Osteocyte (in vitro differentiated cells): ENCODE results near the gene THSD4. TPM values are rescaled to one million over a fixed set of nuclear protein-coding genes. Genes with fewer than 3 reads are reported as not detected.
A peak's percentile ranks its signal among the peaks of the same experiment; 100 is the strongest.

Experiments used
- DNase-seq: peaks from one replicate; pipeline ENCODE4 v3.0.0; 2021; ENCODE audit warnings: mixed read lengths; ENCODE audit not compliant: unreplicated experiment; ENCODE audit errors: extremely low spot score
- H3K27ac Mint-ChIP-seq: one replicate; pipeline ENCODE4 v1.8.0; 2021; ENCODE audit warnings: mild to moderate bottlenecking, mixed read lengths; ENCODE audit not compliant: unreplicated experiment
- H3K27me3 Mint-ChIP-seq: one replicate; pipeline ENCODE4 v1.8.0; 2021; ENCODE audit warnings: mixed read lengths; ENCODE audit not compliant: unreplicated experiment
- H3K36me3 Mint-ChIP-seq: one replicate; pipeline ENCODE4 v1.8.0; 2021; ENCODE audit warnings: mixed read lengths; ENCODE audit not compliant: unreplicated experiment
- H3K4me1 Mint-ChIP-seq: one replicate; pipeline ENCODE4 v1.8.0; 2021; ENCODE audit warnings: mixed read lengths; ENCODE audit not compliant: unreplicated experiment
- H3K4me3 Mint-ChIP-seq: one replicate; pipeline ENCODE4 v1.8.0; 2021; ENCODE audit warnings: mild to moderate bottlenecking, moderate library complexity, mixed read lengths; ENCODE audit not compliant: unreplicated experiment
- H3K9me3 Mint-ChIP-seq: one replicate; pipeline ENCODE4 v1.8.0; 2021; ENCODE audit warnings: mixed read lengths; ENCODE audit not compliant: unreplicated experiment
- total RNA-seq: library from RNA; stranded (reverse); gene quantifications from 2 replicates; pipeline ENCODE4 v1.2.1, GENCODE V29; 2021
- TF ChIP-seq, protein P1 (sequence below): fragments of 200-600 bp; sonication (generic); IDR thresholded peaks from 2 replicates; pipeline ENCODE4 v1.5.0; 2021; ENCODE audit warnings: antibody characterized with exemption, mild to moderate bottlenecking, moderate library complexity

The THSD4 gene
- total RNA-seq, 1 donor from 2014 or later, result 5.7 TPM

DNA sequence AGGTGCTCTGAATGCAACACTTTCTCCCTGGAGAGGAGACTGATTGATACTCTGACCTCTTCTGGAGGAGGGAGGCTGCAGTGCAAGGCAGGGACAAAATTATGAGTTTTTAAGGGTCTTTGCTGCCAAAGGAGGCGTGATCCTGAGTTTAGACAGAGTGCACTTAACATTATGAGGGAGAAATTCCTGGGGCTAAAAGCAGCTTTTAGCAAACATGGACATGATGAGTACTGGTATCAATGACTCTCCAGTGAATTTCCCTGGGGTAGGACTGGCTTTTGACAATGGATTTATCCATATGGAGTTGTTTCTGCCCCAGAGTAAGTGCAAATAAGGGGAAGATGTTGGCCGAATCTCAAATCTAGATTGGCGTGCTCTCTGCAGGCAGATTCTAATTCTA is 133.1 kb downstream of the THSD4 start:
- H3K4me1 Mint-ChIP-seq, result peaks cover 29% of the 10 kb centered on the region
- TF ChIP-seq, protein P1, sequence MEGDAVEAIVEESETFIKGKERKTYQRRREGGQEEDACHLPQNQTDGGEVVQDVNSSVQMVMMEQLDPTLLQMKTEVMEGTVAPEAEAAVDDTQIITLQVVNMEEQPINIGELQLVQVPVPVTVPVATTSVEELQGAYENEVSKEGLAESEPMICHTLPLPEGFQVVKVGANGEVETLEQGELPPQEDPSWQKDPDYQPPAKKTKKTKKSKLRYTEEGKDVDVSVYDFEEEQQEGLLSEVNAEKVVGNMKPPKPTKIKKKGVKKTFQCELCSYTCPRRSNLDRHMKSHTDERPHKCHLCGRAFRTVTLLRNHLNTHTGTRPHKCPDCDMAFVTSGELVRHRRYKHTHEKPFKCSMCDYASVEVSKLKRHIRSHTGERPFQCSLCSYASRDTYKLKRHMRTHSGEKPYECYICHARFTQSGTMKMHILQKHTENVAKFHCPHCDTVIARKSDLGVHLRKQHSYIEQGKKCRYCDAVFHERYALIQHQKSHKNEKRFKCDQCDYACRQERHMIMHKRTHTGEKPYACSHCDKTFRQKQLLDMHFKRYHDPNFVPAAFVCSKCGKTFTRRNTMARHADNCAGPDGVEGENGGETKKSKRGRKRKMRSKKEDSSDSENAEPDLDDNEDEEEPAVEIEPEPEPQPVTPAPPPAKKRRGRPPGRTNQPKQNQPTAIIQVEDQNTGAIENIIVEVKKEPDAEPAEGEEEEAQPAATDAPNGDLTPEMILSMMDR, result no peak

DNA sequence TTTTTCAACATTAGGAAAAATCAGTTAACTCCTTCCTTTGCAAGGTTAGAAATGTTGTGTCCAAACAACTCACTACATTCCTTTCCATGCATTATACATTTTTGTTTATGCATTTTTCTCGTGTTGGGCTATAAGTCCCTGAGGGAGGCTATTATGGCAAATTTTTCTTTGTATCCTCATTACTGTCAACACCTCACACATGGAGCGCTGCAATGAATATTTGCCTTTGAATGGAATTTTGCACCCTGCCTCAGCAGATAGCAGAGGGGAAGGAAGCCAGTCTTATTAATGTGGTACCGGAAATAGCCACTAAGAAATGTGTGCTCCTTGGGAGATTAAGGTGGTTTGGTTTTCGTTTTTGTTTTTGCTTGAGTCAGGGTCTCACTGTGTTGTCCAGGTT is 134.7 kb downstream of the THSD4 start:
- Mint-ChIP-seq H3K4me1 (peaks cover 29% of the 10 kb centered on the region), H3K4me3 (no peak overlapping the region)

More for the DNA sequence above, 133.1 kb downstream of the THSD4 start:
- Mint-ChIP-seq H3K9me3 (no peaks in the 10 kb centered on the region), H3K27me3 (no peaks in the 10 kb centered on the region), H3K36me3 (no peaks in the 10 kb centered on the region), H3K4me3 (no peak overlapping the region), H3K27ac (no peak overlapping the region)
- DNase-seq, result no peak

DNA sequence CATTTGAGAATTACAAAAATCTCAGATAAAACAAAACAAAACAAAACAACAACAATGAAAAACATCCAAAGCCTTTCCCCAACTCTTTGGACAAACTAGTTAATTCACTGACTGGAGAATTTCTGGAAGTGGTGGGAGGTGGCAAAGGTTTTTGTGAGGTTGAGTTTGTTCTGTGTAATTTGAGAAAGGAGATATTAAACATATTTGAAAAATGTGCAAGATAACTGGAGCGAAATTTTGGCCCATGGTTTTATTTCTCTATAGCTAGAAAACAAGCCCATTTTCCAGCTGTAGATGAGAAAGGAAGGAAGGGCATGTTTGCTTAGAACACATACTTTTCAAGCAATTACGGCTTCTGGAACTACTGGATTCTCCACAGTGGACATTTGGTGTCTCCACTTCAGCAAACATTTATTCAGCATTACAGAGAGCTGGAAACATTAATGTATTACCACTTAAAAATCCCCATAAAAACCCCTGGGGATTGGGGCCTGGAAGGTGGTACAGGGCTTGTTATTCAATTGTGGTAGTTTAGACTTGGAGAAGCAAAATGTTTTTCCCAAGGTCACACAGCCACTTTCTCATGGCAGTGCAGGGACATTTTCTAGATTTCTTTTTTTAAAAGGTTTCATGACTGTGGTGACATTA is 135.8 kb downstream of the THSD4 start:
- no peak overlapping the region for H3K4me3 Mint-ChIP-seq
- TF ChIP-seq, protein P1, result no peak
- no peak for DNase-seq
- peak overlapping the region; percentile 85 for H3K27ac Mint-ChIP-seq
- peaks cover 29% of the 10 kb centered on the region for H3K4me1 Mint-ChIP-seq
- no peaks in the 10 kb centered on the region for H3K36me3 Mint-ChIP-seq
- no peaks in the 10 kb centered on the region for H3K9me3 Mint-ChIP-seq
- H3K27me3 Mint-ChIP-seq, result no peaks in the 10 kb centered on the region

More for the DNA sequence above, 134.7 kb downstream of the THSD4 start:
- Mint-ChIP-seq H3K36me3 (no peaks in the 10 kb centered on the region), H3K27ac (no peak overlapping the region), H3K27me3 (no peaks in the 10 kb centered on the region), H3K9me3 (no peaks in the 10 kb centered on the region)
- no peak for DNase-seq
- TF ChIP-seq, protein P1, result no peak

DNA sequence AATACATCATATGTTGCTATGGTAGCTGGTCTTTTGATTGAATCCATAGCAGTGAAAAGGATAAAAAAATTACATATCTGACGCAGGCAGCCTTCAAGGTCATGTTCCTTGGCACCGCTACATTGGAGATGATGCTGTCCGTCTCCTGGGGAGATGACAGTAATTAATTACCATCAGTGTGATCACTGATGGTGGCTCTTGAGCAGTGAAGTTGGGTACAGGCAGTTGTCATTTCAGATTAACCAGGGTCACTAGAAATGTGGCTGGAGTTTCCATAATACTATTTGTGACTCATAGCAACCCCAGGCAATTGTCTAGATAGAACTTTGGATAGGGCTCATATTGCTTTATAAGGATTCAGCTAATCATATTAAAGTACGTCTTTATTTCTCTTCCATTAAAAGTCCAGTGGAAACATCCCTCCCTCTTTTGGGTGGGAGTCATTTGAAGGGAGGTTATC is 136.3 kb downstream of the THSD4 start:
- Mint-ChIP-seq H3K4me3 (no peak overlapping the region), H3K27me3 (no peaks in the 10 kb centered on the region), H3K27ac (peak overlapping the region; percentile 85)

DNA sequence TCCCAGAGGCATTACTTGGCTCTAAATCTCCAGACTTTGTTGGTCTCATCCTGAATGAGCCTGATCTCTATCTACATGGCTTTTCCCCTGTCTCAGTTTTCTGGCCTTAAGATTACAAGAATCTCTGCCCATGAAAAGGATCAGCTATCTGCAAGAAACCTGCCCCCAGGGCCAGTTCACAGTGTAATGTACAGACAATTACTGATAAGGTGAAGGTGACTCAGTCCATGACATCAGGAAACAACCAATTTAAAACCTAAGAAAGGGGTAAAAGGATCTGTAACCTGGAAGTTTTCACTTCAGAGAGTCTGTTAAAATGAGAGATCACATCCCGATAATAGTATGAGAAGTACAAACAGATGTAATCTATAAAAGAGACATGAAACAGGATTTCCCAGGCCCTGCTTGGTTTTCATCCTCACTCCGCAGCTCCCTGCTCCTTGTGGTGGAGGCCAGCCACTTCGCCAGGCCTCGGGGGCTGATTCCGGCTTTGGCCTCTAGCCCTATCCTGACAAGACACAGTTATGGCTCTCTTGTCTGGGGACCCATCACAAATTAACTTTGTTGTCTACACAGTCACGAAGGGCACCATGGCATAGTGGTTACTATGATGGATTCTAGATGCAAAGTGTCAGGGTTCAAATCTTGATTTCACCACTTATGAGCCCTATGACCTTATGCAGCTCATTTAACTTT is 136.9 kb downstream of the THSD4 start:
- no peak for DNase-seq
- Mint-ChIP-seq H3K9me3 (no peaks in the 10 kb centered on the region), H3K27me3 (no peaks in the 10 kb centered on the region), H3K4me1 (peaks cover 29% of the 10 kb centered on the region), H3K27ac (peak overlapping the region; percentile 85), H3K4me3 (no peak overlapping the region), H3K36me3 (no peaks in the 10 kb centered on the region)
- TF ChIP-seq, protein P1, result no peak

More for the DNA sequence above, 136.3 kb downstream of the THSD4 start:
- H3K9me3 Mint-ChIP-seq, result no peaks in the 10 kb centered on the region
- DNase-seq, result no peak
- no peaks in the 10 kb centered on the region for H3K36me3 Mint-ChIP-seq
- TF ChIP-seq, protein P1, result no peak
- H3K4me1 Mint-ChIP-seq, result peaks cover 29% of the 10 kb centered on the region
